ENCODE measurements around the gene GNB2.
"Not testable (repeated sequence)": the region's sequence is repeated elsewhere in the genome, so short reads cannot be mapped to it uniquely, and the experiment has no call there.

Gene GNB2

GRCh38 chr7:100699018-100699417, 25.5 kb downstream of the GNB2 start:
- no peaks in the 10 kb centered on the region for H3K4me1 ChIP-seq (ENCODE audit: control insufficient read depth, insufficient read depth, low read length, poor library complexity, severe bottlenecking)
- no peak for DNase-seq
- H3K27ac ChIP-seq (ENCODE audit: insufficient read depth, low read length, poor library complexity, severe bottlenecking): no peak overlapping the region
- no peak overlapping the region for H3K4me3 ChIP-seq (ENCODE audit: insufficient read depth, low read depth, low read length, poor library complexity, severe bottlenecking)
- H3K9me3 ChIP-seq (ENCODE audit: control insufficient read depth, low read length): no peaks in the 10 kb centered on the region
- H3K36me3 ChIP-seq (ENCODE audit: control insufficient read depth, insufficient read depth, low read length): no peaks in the 10 kb centered on the region
- H3K27me3 ChIP-seq (replicated peaks; ENCODE audit: control insufficient read depth, insufficient read depth, low read length, poor library complexity, severe bottlenecking): no peaks in the 10 kb centered on the region

DNA sequence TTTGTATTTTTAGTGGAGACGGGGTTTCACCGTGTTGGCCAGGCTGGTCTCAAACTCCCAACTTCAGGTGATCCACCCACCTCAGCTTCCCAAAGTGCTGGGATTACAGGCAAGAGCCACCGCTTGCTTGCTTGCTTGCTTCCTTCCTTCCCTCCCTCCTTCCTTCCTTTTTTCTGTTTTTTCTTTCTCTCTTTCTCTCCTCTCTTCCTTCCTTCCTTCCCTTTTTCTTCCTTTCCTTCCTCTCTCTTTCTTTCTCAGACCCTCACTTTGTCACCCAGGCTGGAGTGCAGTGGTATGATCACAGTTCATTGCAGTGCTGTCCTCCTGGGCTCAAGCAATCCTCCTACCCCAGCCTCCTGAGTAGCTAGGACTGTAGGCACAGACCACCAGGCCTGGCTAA, 27.5 kb downstream of the GNB2 start:
- H3K4me1 ChIP-seq (ENCODE audit: control insufficient read depth, insufficient read depth, low read length, poor library complexity, severe bottlenecking); H3K27me3 ChIP-seq (replicated peaks; ENCODE audit: control insufficient read depth, insufficient read depth, low read length, poor library complexity, severe bottlenecking); H3K27ac ChIP-seq (ENCODE audit: insufficient read depth, low read length, poor library complexity, severe bottlenecking); H3K9me3 ChIP-seq (ENCODE audit: control insufficient read depth, low read length); H3K36me3 ChIP-seq (ENCODE audit: control insufficient read depth, insufficient read depth, low read length); H3K4me3 ChIP-seq (ENCODE audit: insufficient read depth, low read depth, low read length, poor library complexity, severe bottlenecking); DNase-seq: not testable (repeated sequence)

- H3K36me3 ChIP-seq (ENCODE audit: control insufficient read depth, insufficient read depth, low read length): no peaks in the 10 kb centered on the region
- DNase-seq: peak; percentile 44 to 60 (median 50)
- peaks cover 5% of the 10 kb centered on the region for H3K4me1 ChIP-seq (ENCODE audit: control insufficient read depth, insufficient read depth, low read length, poor library complexity, severe bottlenecking)
- H3K27me3 ChIP-seq (replicated peaks; ENCODE audit: control insufficient read depth, insufficient read depth, low read length, poor library complexity, severe bottlenecking): no peaks in the 10 kb centered on the region
- peak overlapping the region; percentile 80 for H3K4me3 ChIP-seq (ENCODE audit: insufficient read depth, low read depth, low read length, poor library complexity, severe bottlenecking)
- H3K27ac ChIP-seq (ENCODE audit: insufficient read depth, low read length, poor library complexity, severe bottlenecking): peak overlapping the region; percentile 81
- H3K9me3 ChIP-seq (ENCODE audit: control insufficient read depth, low read length): no peaks in the 10 kb centered on the region
These were observed 31.8 kb downstream of the GNB2 start for GRCh38 chr7:100705320-100705752.

- Histone ChIP-seq H3K4me1 (ENCODE audit: control insufficient read depth, insufficient read depth, low read length, poor library complexity, severe bottlenecking) (peaks cover 5% of the 10 kb centered on the region), H3K4me3 (ENCODE audit: insufficient read depth, low read depth, low read length, poor library complexity, severe bottlenecking) (peak within 1 kb of the TSS; percentile 80), H3K36me3 (ENCODE audit: control insufficient read depth, insufficient read depth, low read length) (no peaks in the 10 kb centered on the region), H3K9me3 (ENCODE audit: control insufficient read depth, low read length) (no peaks in the 10 kb centered on the region), H3K27me3 (replicated peaks; ENCODE audit: control insufficient read depth, insufficient read depth, low read length, poor library complexity, severe bottlenecking) (no peaks in the 10 kb centered on the region), H3K27ac (ENCODE audit: insufficient read depth, low read length, poor library complexity, severe bottlenecking) (peak within 1 kb of the TSS; percentile 81)
- peak; percentile 96 to 98 (median 96) for DNase-seq
These were observed 32.5 kb downstream of the GNB2 start, which contains the start of gene POP7 for GRCh38 chr7:100705753-100706671. TSS of gene POP7 (plus strand) at chr7:100706121. CDS start at chr7:100706831, 710 bp downstream.

DNA sequence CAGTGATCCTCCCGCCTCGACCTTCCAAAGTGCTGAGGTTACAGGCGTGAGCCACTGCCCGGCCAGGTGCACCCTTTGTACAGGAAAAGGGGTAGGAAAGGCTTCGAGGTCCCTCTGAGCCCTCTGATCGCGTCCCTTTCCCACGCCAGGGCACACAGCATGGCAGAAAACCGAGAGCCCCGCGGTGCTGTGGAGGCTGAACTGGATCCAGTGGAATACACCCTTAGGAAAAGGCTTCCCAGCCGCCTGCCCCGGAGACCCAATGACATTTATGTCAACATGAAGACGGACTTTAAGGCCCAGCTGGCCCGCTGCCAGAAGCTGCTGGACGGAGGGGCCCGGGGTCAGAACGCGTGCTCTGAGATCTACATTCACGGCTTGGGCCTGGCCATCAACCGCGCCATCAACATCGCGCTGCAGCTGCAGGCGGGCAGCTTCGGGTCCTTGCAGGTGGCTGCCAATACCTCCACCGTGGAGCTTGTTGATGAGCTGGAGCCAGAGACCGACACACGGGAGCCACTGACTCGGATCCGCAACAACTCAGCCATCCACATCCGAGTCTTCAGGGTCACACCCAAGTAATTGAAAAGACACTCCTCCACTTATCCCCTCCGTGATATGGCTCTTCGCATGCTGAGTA, 33.3 kb downstream of the GNB2 start:
- H3K9me3 ChIP-seq (ENCODE audit: control insufficient read depth, low read length): no peaks in the 10 kb centered on the region
- H3K27ac ChIP-seq (ENCODE audit: insufficient read depth, low read length, poor library complexity, severe bottlenecking): peak overlapping the region; percentile 81
- no peak for DNase-seq
- H3K36me3 ChIP-seq (ENCODE audit: control insufficient read depth, insufficient read depth, low read length): no peaks in the 10 kb centered on the region
- peaks cover 5% of the 10 kb centered on the region for H3K4me1 ChIP-seq (ENCODE audit: control insufficient read depth, insufficient read depth, low read length, poor library complexity, severe bottlenecking)
- H3K27me3 ChIP-seq (replicated peaks; ENCODE audit: control insufficient read depth, insufficient read depth, low read length, poor library complexity, severe bottlenecking): no peaks in the 10 kb centered on the region
- H3K4me3 ChIP-seq (ENCODE audit: insufficient read depth, low read depth, low read length, poor library complexity, severe bottlenecking): peak overlapping the region; percentile 80

DNA sequence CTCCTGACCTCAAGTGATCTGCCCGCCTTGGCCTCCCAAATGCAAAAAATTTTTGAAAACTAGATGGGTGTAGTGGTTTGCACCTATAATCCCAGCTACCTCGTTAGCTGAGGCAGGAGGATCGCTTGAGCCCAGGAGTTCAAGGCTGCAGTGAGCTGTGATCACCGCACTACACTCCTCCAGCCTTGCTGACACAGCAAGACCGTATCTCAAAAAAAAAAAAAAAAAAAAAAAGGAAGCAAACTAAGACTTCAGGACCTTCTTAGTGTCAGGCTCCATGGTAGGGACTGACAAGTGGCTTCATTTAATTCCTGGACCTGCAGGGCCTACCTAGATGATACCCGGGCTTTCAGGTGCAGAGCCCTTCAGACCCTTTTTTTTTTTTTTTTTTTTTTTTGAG, 34.9 kb downstream of the GNB2 start:
- Histone ChIP-seq H3K36me3 (ENCODE audit: control insufficient read depth, insufficient read depth, low read length) (no peaks in the 10 kb centered on the region), H3K4me3 (ENCODE audit: insufficient read depth, low read depth, low read length, poor library complexity, severe bottlenecking) (no peak overlapping the region), H3K9me3 (ENCODE audit: control insufficient read depth, low read length) (no peaks in the 10 kb centered on the region), H3K27me3 (replicated peaks; ENCODE audit: control insufficient read depth, insufficient read depth, low read length, poor library complexity, severe bottlenecking) (no peaks in the 10 kb centered on the region), H3K4me1 (ENCODE audit: control insufficient read depth, insufficient read depth, low read length, poor library complexity, severe bottlenecking) (peaks cover 5% of the 10 kb centered on the region), H3K27ac (ENCODE audit: insufficient read depth, low read length, poor library complexity, severe bottlenecking) (no peak overlapping the region)
- DNase-seq: no peak

- peaks cover 5% of the 10 kb centered on the region for H3K4me1 ChIP-seq (ENCODE audit: control insufficient read depth, insufficient read depth, low read length, poor library complexity, severe bottlenecking)
- H3K27me3 ChIP-seq (replicated peaks; ENCODE audit: control insufficient read depth, insufficient read depth, low read length, poor library complexity, severe bottlenecking): no peaks in the 10 kb centered on the region
- H3K36me3 ChIP-seq (ENCODE audit: control insufficient read depth, insufficient read depth, low read length): no peaks in the 10 kb centered on the region
- H3K27ac ChIP-seq (ENCODE audit: insufficient read depth, low read length, poor library complexity, severe bottlenecking): no peak overlapping the region
- H3K4me3 ChIP-seq (ENCODE audit: insufficient read depth, low read depth, low read length, poor library complexity, severe bottlenecking): no peak overlapping the region
- no peak for DNase-seq
- H3K9me3 ChIP-seq (ENCODE audit: control insufficient read depth, low read length): no peaks in the 10 kb centered on the region
These were observed 36.9 kb downstream of the GNB2 start for GRCh38 chr7:100710452-100710851.

DNA sequence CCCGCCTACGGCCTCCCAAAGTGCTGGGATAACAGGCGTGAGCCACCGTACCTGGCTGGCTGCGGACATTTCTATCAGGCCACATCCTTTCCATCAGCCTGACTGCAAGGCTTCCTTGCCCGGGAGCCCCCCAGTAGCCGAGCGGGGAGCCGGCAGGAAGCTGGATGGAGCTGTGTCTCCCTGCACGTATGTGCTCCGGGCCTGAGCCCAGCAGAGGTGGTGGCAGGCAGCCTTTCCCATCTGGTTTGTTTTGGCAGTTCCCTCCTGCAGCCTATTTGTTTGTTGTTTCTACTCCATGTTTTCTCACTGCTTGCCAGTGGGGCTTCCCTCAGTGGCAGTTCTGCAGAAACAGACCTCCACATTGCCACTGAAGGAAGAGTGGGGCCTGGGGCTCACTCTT, 37.8 kb downstream of the GNB2 start:
- DNase-seq: no peak
- H3K36me3 ChIP-seq (ENCODE audit: control insufficient read depth, insufficient read depth, low read length): no peaks in the 10 kb centered on the region
- H3K27ac ChIP-seq (ENCODE audit: insufficient read depth, low read length, poor library complexity, severe bottlenecking): no peak overlapping the region
- no peaks in the 10 kb centered on the region for H3K9me3 ChIP-seq (ENCODE audit: control insufficient read depth, low read length)
- H3K4me1 ChIP-seq (ENCODE audit: control insufficient read depth, insufficient read depth, low read length, poor library complexity, severe bottlenecking): peaks cover 5% of the 10 kb centered on the region
- no peaks in the 10 kb centered on the region for H3K27me3 ChIP-seq (replicated peaks; ENCODE audit: control insufficient read depth, insufficient read depth, low read length, poor library complexity, severe bottlenecking)
- no peak overlapping the region for H3K4me3 ChIP-seq (ENCODE audit: insufficient read depth, low read depth, low read length, poor library complexity, severe bottlenecking)

- Histone ChIP-seq H3K4me1 (ENCODE audit: control insufficient read depth, insufficient read depth, low read length, poor library complexity, severe bottlenecking) (no peaks in the 10 kb centered on the region), H3K27me3 (replicated peaks; ENCODE audit: control insufficient read depth, insufficient read depth, low read length, poor library complexity, severe bottlenecking) (no peaks in the 10 kb centered on the region), H3K27ac (ENCODE audit: insufficient read depth, low read length, poor library complexity, severe bottlenecking) (no peak overlapping the region), H3K36me3 (ENCODE audit: control insufficient read depth, insufficient read depth, low read length) (no peaks in the 10 kb centered on the region), H3K4me3 (ENCODE audit: insufficient read depth, low read depth, low read length, poor library complexity, severe bottlenecking) (no peak overlapping the region), H3K9me3 (ENCODE audit: control insufficient read depth, low read length) (no peaks in the 10 kb centered on the region)
- no peak for DNase-seq
These were observed 41.2 kb downstream of the GNB2 start for GRCh38 chr7:100714725-100715124.

DNA sequence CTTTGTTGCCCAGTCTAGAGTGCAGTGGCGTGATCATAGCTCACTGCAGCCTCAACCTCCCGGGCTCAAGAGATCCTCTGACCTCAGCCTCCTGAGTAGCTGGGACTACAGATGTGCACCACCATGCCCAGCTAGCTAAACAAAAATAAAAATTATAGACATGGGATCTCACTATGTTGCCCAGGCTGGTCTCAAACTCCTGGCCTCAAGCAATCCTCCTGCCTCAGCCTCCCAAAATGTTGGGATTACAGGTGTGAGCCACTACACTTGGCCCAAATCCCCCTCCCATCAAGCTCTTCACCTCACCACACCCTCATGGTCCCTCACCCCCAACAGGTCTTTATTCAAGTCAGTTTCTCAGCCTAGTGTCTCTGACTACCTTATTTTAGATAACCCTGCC, 43.5 kb downstream of the GNB2 start:
- not testable (repeated sequence) for H3K4me3 ChIP-seq (ENCODE audit: insufficient read depth, low read depth, low read length, poor library complexity, severe bottlenecking); H3K4me1 ChIP-seq (ENCODE audit: control insufficient read depth, insufficient read depth, low read length, poor library complexity, severe bottlenecking); H3K9me3 ChIP-seq (ENCODE audit: control insufficient read depth, low read length); H3K27me3 ChIP-seq (replicated peaks; ENCODE audit: control insufficient read depth, insufficient read depth, low read length, poor library complexity, severe bottlenecking); H3K27ac ChIP-seq (ENCODE audit: insufficient read depth, low read length, poor library complexity, severe bottlenecking); DNase-seq; H3K36me3 ChIP-seq (ENCODE audit: control insufficient read depth, insufficient read depth, low read length)
